ENCODE results near the gene PPP4R3A.
"Not testable (repeated sequence)": the region's sequence is repeated elsewhere in the genome, so short reads cannot be mapped to it uniquely, and the experiment has no call there.

The PPP4R3A gene

DNA sequence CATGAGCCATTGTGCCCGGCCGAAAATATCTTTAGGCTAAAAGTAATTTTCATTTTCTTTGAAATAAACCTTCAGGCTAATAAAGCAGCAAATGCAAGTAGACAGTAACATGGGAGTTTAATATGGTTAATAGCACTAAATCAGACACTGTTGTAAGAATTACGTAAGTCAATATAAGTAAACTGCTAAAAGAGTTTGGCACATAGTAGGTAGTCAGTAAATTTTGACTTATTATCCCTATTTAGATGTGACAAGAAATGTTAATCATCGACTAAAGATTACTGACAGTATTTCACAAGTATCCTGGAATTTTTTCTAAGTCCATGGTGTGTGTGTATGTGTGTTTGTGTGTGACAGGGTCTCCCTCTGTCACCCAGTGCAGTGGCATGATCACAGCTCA, 3.9 kb downstream of the PPP4R3A start:
- no peak for DNase-seq (ENCODE audit: low read depth in 4 of 4, low spot score in 1 of 4)

- no peak for DNase-seq (ENCODE audit: low read depth in 4 of 4, low spot score in 1 of 4)
Observed at GRCh38 chr14:91503000-91503504, 7.1 kb downstream of the PPP4R3A start.

DNA sequence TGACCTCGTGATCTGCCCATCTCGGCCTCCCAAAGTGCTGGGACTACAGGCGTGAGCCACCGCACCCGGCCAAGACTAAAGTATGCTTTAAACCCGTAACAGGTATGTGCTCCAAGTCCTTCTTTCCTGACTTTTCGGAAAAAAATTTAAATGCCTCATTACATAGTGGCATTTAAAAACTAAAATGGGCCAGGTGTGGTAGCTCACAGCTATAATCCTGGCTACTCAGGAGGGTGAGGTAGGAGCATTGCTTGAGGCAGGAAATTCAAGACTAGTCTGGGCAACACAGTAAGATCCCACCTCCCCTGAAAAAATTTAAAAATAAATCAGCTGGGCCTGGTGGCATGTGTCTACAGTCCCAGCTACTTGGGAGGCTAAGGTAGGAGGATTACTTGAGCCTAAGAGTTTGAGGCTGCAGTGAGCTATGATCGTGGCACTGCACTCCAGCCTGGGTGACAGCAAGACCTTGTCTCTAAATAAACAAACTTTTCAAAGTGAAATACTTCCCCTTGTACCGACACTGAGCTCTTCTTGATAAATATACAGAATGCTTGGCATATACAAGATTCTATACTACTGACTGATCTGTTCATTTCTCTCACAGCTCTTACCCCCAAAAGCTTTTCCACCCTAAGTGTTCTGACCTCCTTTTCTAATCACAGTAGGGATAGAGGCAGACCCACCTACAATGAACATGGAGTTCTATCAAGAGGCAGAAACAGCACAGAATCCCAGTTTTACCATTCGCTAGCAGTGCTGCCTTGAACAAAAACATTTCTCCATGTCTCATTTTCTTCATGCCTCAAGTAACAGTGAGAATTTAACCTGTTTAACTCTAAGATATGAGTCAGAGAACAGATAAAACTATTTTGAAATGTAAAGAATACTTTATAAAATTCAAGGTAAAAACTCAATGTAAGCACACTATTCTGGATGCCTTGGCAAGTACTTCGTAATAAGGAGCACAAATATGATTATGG, 7.9 kb downstream of the PPP4R3A start:
- DNase-seq (ENCODE audit: low read depth in 4 of 4, low spot score in 1 of 4), result no peak

GRCh38 chr14:91501348-91501747, 8.8 kb downstream of the PPP4R3A start:
- DNase-seq (ENCODE audit: low read depth in 4 of 4, low spot score in 1 of 4), result no peak

GRCh38 chr14:91496790-91497189, 13.3 kb downstream of the PPP4R3A start:
- no peak for DNase-seq (ENCODE audit: low read depth in 4 of 4, low spot score in 1 of 4)

GRCh38 chr14:91494392-91495065, 15.6 kb downstream of the PPP4R3A start:
- not testable (repeated sequence) for DNase-seq (ENCODE audit: low read depth in 4 of 4, low spot score in 1 of 4)

DNA sequence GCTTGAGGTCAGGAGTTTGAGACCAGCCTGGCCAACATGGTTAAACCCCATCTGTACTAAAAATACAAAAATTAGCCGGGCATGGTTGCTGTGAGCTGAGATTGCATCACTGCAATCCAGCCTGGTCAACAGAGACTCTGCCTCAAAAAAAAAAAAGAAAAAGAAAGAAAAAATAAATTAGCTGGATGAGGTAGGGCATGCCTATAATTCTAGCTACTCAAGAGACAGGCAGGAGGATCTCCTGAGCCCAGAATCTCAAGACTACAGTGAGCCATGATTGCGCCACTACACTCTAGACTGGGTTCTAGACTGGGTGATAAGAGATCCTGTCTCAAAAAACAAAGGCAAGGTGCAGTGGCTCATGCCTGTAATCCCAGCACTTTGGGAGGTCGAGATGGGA, 16.9 kb downstream of the PPP4R3A start:
- DNase-seq (ENCODE audit: low read depth in 4 of 4, low spot score in 1 of 4), result no peak

DNA sequence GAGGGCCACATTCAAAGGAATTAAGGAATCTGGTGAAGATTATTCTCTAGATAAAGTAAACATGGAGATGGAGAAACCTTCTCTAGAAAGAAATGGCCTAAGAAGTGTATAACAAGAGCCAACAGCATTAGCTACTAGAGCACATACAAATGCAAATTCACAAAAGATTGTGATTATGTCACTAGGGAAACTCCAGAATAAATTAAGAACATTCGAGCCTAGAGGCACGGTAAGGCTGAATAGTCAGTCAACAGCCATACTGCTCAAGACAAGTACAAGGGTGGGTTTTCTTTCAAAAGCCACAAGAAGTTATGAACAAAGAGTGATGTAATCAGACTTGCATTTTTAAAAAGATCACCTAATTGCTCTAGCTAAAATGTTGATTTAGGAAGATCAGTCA, 25.4 kb downstream of the PPP4R3A start:
- no peak for DNase-seq (ENCODE audit: low read depth in 4 of 4, low spot score in 1 of 4)

DNA sequence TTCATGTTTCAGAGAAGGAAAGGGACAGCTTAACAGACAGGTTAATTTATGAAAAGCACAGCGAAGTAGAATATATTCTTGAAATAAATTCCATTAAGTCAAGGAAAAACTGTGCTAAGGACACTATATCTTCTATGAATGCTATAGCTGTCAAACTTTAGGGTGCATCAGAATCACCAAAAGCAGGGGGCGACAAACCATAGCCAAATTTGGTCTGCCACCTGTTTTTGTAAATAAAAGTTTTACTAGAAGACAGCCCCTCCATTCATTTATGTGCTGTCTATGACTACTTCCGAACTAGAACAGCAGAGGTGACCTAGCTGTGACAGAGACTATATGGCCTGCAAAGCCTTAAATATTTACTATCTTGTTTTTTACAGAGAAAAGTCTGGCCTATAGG, 25.9 kb downstream of the PPP4R3A start:
- DNase-seq (ENCODE audit: low read depth in 4 of 4, low spot score in 1 of 4), result no peak

DNA sequence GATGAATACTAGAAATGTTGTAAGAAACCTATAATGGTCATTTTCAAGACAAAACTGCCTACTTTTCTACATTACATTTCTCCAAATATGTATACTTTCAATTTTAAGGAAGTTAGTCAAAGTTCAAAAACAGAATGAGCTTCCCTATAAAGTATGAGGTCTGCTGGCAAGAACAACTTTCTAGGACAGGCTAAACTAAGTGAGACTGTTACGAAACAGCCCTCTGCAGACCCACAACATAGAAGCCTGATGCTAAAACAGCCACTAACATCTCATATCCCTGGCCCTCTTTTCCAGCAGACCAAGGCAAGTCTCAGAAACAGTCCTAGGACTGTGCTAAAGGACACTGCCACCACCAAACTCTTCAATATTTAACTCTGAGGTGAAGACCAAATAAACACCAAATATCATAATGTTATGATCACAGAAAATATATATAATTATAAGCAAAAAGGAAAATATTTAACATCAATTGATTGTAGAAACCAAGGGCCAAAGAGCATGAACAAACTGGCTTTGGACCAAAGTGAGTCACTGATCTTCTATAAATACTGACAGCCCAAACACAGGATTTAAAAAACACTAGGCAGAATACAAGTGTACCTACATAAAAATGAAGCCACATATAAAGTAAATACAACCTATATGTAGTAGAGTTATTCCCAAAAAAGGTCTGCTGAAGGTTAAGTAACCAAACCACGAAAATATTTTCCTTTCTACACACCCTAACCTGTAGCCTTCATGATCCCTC, 27.7 kb downstream of the PPP4R3A start:
- DNase-seq (ENCODE audit: low read depth in 4 of 4, low spot score in 1 of 4), result no peak

DNA sequence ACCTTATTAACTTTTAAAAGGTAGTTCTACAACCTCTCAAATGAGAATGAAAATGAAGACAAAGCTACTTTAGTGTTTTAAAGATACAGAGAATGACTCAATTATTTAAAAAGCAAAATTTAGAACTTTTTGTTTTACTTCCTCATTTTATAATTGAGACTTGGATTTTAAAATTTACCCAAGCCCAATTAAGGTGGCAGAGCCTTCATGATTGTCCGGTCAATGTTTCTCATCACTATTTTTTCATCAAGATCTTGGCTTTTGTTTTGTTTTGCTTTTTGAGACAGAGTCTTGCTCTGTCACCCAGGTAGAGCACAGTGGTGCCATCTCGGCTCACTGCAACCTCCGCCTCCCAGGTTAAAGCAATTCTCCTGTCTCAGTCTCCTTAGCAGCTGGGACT, 32.7 kb downstream of the PPP4R3A start:
- DNase-seq (ENCODE audit: low read depth in 4 of 4, low spot score in 1 of 4), result no peak

GRCh38 chr14:91473046-91473445, 37.1 kb downstream of the PPP4R3A start:
- DNase-seq (ENCODE audit: low read depth in 4 of 4, low spot score in 1 of 4), result no peak

DNA sequence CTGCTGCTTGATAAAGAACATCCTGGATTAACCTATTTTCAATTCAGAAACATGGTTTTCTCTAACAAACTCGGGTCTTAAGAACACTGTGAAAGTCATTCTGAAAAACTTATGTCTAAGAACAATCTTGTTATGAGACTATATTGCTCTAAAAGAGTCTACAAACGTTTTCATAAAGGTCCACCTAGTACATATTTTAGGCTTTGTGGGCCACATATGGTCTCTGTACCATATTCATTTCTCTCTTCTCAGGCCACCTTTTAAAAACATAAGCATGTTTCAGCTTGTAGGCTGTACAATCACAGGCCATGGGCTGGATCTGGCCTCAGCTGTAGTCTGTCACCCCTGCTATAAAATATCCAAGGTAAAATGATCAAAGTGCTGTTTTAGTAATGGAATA, 39.9 kb downstream of the PPP4R3A start:
- no peak for DNase-seq (ENCODE audit: low read depth in 4 of 4, low spot score in 1 of 4)

GRCh38 chr14:91466192-91466591, 43.9 kb downstream of the PPP4R3A start:
- no peak for DNase-seq (ENCODE audit: low read depth in 4 of 4, low spot score in 1 of 4)

DNA sequence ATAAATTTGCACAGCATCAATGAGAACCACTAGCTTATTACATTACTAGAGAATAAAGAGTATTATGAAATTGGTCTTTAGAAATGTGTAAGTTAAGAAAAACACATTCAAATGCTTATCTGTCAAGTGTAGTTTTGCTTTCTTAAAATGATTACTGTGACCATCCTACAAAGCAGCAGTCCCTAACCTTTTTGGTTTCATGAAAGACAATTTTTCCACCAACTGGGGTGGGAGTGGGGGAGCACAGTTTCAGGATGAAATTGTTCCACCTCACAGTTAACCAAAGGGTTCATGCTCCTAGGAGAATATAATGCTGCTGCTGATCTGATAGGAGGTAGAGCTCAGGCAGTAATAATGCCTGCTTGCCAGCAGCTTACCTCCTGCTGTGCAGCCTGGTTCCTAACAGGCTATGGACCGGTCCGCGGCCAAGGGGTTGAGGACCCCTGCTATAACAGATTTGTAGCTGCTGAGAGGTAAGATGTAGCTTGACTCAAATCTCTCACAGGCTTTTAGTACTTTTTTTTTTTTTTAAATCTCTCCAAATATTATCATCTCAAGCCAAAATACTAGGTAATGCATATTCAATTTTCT, 45.4 kb downstream of the PPP4R3A start:
- DNase-seq (ENCODE audit: low read depth in 4 of 4, low spot score in 1 of 4), result no peak

GRCh38 chr14:91458612-91459011, 51.5 kb downstream of the PPP4R3A start:
- DNase-seq (ENCODE audit: low read depth in 4 of 4, low spot score in 1 of 4), result no peak

DNA sequence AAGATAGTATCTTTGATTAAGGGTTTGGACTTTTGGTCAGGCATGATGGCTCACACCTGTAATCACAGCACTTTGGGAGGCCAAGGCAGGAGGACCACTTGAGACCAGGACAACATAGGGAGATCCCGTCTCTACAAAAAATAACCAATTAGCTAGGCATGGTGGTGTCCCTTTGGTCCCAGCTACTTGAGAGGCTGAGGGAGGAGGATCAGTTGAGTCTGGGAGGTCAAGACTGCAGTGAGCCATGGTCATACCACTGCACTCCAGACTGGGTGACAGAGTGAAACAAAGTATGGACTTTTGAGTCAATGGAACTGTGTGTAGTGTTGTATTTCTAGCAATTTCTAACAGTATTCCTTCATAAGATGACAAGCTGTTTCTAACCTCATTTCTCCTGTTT, 53.8 kb downstream of the PPP4R3A start:
- no peak for DNase-seq (ENCODE audit: low read depth in 4 of 4, low spot score in 1 of 4)

DNA sequence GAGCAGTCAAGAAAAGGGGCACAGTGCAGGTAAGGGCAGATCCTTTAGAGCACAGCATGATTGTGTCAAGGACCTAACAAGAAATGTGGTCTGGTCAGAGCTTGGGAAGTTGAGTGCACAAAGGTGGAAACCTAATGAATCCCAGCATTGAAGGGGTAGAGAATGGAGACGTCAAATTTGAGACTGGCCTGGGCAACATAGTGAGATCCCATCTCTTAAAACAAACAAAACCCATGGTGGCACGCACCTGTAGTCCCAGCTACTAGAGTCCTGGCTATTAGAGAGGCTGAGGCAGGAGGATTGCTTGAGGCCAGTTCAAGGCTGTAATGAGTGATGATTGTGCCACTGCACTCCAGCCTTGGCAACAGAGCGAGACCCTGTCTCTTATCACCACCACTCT, 55.5 kb downstream of the PPP4R3A start:
- no peak for DNase-seq (ENCODE audit: low read depth in 4 of 4, low spot score in 1 of 4)

DNA sequence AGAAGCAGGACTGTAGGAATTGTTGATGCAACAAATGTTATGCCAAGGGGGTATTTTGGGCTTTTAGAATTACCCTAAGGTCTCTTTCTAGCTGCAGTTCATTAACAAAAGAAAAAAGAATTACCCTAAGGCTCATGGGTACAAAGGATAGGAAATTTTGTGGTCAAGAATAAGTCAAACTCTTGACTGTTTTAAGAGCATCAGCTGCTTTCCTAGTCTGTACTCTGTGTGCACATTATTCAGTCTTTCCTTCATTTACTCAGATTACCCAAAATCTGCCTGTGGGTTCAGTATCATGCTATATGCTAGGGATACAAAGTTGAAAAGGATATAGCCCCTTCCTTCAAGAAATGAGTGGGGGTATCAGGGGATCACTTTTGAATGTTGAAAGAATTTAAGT, 56.0 kb downstream of the PPP4R3A start:
- DNase-seq (ENCODE audit: low read depth in 4 of 4, low spot score in 1 of 4), result no peak

DNA sequence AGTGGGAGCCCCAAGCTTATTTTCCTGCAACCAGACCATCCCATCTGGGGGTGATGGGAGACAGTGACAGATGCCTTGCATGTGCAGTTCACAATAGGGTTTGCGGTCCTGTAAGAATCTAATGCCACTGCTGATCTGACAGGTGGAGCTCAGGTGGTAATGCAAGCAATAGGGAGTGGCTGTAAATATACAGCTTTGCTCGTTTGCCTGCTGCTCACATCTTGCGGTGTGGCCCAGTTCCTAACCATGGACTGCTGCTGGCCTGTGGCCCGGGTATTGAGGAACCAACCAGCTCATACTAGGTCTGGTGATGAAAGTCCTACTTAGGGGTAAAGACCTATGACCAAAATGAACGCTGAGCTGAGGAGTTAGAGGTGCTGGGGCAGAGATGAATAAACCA, 56.4 kb downstream of the PPP4R3A start:
- no peak for DNase-seq (ENCODE audit: low read depth in 4 of 4, low spot score in 1 of 4)

DNA sequence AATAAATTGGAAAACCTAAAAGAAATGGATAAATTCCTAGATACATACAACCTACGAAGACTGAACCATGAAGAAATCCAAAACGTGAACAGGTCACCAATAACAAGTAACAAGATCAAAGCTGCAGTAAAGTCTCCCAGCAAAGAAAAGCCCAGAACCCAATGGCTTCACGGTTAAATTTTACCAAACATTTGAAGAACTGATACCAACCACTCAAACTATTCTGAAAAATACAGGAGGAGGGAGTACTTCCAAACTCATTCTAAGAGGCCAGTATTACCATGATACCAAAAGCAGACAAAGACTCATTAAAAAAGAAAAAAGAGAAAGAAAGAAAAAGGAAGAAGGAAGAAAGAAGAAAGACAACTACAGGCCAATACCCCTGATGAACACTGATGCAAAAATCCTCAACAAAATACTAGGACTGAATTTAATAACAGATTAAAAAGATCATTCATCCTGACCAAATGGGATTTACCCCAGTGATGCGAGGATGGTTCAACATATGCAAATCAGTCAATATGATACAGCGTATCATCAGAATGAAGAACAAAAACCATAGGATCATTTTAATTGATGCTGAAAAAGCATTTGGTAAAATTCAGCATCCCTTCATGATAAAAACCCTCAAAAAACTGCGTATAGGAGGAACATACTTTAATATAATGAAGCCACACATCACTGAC, 65.6 kb downstream of the PPP4R3A start:
- DNase-seq (ENCODE audit: low read depth in 4 of 4, low spot score in 1 of 4), result no peak

All from stimulated activated CD4-positive, alpha-beta T cell treated with anti-CD3 and anti-CD28 coated beads, Interleukin-1b, Interleukin-23, amount 100 ng/mL, for 24 hours (primary cell).